Measurements from ENCODE around the gene U2AF2.

Gene U2AF2

GRCh38 chr19:55643003-55643886 is 11.6 kb upstream of the U2AF2 start, which contains the start of gene ZNF581:
Gene ZNF581, plus strand, starts transcription at chr19:55643649. Its CDS starts 923 bp downstream, at chr19:55644572.
- H3K4me1 ChIP-seq (ENCODE audit: control insufficient read depth, insufficient read depth, low read length): peaks cover 27% of the 10 kb centered on the region
- POLR2A ChIA-PET: interaction anchor here (0.5 to 2.2 kb wide), 9 partner anchors 9 to 181 kb away, joined by 3 to 36 read pairs (median 5); partner anchors contain the start of genes U2AF2 and ZNF784
- peak within 1 kb of the TSS; percentile 83 for H3K27ac ChIP-seq (ENCODE audit: extremely low read depth, low read depth, low read length)
- H3K36me3 ChIP-seq (ENCODE audit: control insufficient read depth in 2 of 2, insufficient read depth in 1 of 2, low read length in 2 of 2): peaks cover 17 to 21% of the 10 kb centered on the region in 2 experiments; a peak in 2 of 3 replicates
- H3K9me3 ChIP-seq (ENCODE audit: control insufficient read depth, insufficient read depth, low read depth, low read length): no peaks in the 10 kb centered on the region
- CTCF ChIA-PET: interaction anchor here (0.7 to 1.9 kb wide), 4 partner anchors 9 to 11 kb away, joined by 3 to 8 read pairs (median 4); no protein-coding TSS in a partner anchor
- H3K4me3 ChIP-seq (ENCODE audit: low read depth, low read length): peak within 1 kb of the TSS; percentile 61
- TF ChIP-seq ZNF266 (tag by site-specific recombination; IDR thresholded peaks at IDR 0.05; ENCODE audit: low read depth) (no peak), ZNF548 (tag by site-specific recombination; IDR thresholded peaks at IDR 0.05) (no peak), PRDM1 (tag by site-specific recombination; IDR thresholded peaks at IDR 0.05) (peak; percentile 50), ZNF585B (tag by site-specific recombination; IDR thresholded peaks at IDR 0.05) (no peak), ZFP3 (tag by site-specific recombination; IDR thresholded peaks at IDR 0.05; ENCODE audit: low read depth) (no peak), HOXA7 (CRISPR knock-in tag; IDR thresholded peaks at IDR 0.05; ENCODE audit: borderline replicate concordance) (0 out of 2 replicates have a peak, but pooled peaks have one; percentile 20), GLI2 (tag by site-specific recombination; IDR thresholded peaks at IDR 0.05; ENCODE audit: borderline replicate concordance, low read depth) (no peak), BCL6B (tag by site-specific recombination; IDR thresholded peaks at IDR 0.05) (no peak), ZNF777 (tag by site-specific recombination; IDR thresholded peaks at IDR 0.05; ENCODE audit: borderline replicate concordance) (no peak; the same call in 1 of the 2 replicates), ZNF76 (tag by site-specific recombination; IDR thresholded peaks at IDR 0.05; ENCODE audit: borderline replicate concordance, low read depth) (peak; percentile 92), ZNF391 (tag by site-specific recombination; IDR thresholded peaks at IDR 0.05; ENCODE audit: borderline replicate concordance, low read depth) (peak; percentile 96; the same call in 1 of the 2 replicates), PRDM2 (tag by site-specific recombination; IDR thresholded peaks at IDR 0.05; ENCODE audit: borderline replicate concordance) (no peak), ZNF335 (tag by site-specific recombination; conservative IDR thresholded peaks at IDR 0.05) (peak; percentile 57), INSM2 (tag by site-specific recombination; IDR thresholded peaks at IDR 0.05) (peak; percentile 49; the same call in 1 of the 2 replicates), ZNF239 (tag by site-specific recombination; IDR thresholded peaks at IDR 0.05) (peak; percentile 56; the same call in 1 of the 2 replicates), EGR2 (tag by site-specific recombination; IDR thresholded peaks at IDR 0.05; ENCODE audit: low read depth) (peak; percentile 61), RBAK (tag by site-specific recombination; IDR thresholded peaks at IDR 0.05) (no peak), REPIN1 (tag by site-specific recombination; IDR thresholded peaks at IDR 0.05; ENCODE audit: low read depth) (0 out of 2 replicates have a peak, but pooled peaks have one; percentile 22), ZNF837 (tag by site-specific recombination; IDR thresholded peaks at IDR 0.05) (no peak; the same call in 1 of the 2 replicates), ZNF501 (tag by site-specific recombination; IDR thresholded peaks at IDR 0.05) (peak; percentile 90), ZNF510 (tag by site-specific recombination; IDR thresholded peaks at IDR 0.05; ENCODE audit: insufficient replicate concordance) (no peak), BCL11A (tag by site-specific recombination; IDR thresholded peaks at IDR 0.05; ENCODE audit: low read depth) (no peak), ZNF404 (tag by site-specific recombination; IDR thresholded peaks at IDR 0.05) (no peak), ZFP69B (tag by site-specific recombination; IDR thresholded peaks at IDR 0.05) (peak; percentile 82), ZNF174 (tag by site-specific recombination; IDR thresholded peaks at IDR 0.05) (no peak), ZNF701 (tag by site-specific recombination; IDR thresholded peaks at IDR 0.05) (no peak), ZNF416 (tag by site-specific recombination; IDR thresholded peaks at IDR 0.05) (no peak; the same call in 1 of the 2 replicates), ZNF658 (tag by site-specific recombination; IDR thresholded peaks at IDR 0.05) (no peak)

All from HEK293 (cell line).